ENCODE results near the gene HIPK3.

Gene HIPK3

DNA sequence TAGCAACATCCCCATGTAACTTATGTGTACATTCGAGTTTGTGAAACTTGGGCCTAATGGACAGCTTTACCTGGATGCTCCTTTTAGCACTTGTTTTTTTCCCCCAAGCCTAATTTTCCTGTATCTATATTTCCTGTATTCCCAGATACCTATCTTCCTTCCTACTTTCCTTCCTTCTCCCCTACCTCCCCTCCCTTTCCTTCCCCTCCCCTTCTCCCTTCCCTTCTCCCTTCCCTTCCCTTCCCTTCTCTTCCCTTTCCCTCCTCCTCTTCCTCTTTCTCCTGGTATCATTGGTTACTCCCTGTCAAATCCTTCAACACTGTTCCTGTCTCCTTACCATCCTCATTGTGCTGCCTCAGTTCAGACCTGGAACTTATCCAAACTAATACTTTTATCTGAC lies 111.8 kb downstream of the HIPK3 start:
- Histone ChIP-seq H3K4me3 (ENCODE audit: low read length) (no peak overlapping the region), H3K36me3 (ENCODE audit: control insufficient read depth, insufficient read depth, low read length, severe bottlenecking) (no peaks in the 10 kb centered on the region), H3K9me3 (ENCODE audit: control insufficient read depth, low read length) (no peaks in the 10 kb centered on the region), H3K9ac (ENCODE audit: low read length) (no peak overlapping the region), H3K4me1 (ENCODE audit: control insufficient read depth, insufficient read depth, low read length) (no peaks in the 10 kb centered on the region), H3K27me3 (replicated peaks; ENCODE audit: control insufficient read depth, insufficient read depth, low read length) (no peaks in the 10 kb centered on the region)
- DNase-seq (ENCODE audit: low read depth), result no peak

DNA sequence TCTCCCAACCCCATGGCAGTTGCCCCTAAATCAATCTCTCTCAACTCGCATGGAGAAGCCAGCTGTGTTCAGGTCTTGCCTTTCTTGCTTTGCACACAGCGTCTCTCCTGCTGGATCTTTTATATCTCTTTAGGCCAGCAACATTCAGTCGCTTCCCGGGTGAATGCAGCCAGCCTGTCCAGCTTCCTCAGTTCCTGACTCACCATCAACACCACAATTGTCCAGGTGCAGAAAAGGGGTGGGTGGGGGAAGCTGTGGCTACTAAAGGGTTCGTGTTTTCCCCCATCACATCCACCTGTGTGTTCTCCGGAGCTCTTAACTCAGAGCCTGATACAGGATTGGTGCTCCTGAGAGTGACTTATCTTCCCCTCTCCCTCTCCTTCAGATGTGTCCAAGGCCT lies 116.5 kb downstream of the HIPK3 start:
- Histone ChIP-seq H3K36me3 (ENCODE audit: control insufficient read depth, insufficient read depth, low read length, severe bottlenecking) (no peaks in the 10 kb centered on the region), H3K9me3 (ENCODE audit: control insufficient read depth, low read length) (no peaks in the 10 kb centered on the region), H3K9ac (ENCODE audit: low read length) (no peak overlapping the region), H3K4me3 (ENCODE audit: low read length) (no peak overlapping the region), H3K4me1 (ENCODE audit: control insufficient read depth, insufficient read depth, low read length) (peaks cover 16% of the 10 kb centered on the region), H3K27me3 (replicated peaks; ENCODE audit: control insufficient read depth, insufficient read depth, low read length) (no peaks in the 10 kb centered on the region)
- DNase-seq (ENCODE audit: low read depth), result no peak

GRCh38 chr11:33375236-33375635 lies 118.1 kb downstream of the HIPK3 start:
- H3K9ac ChIP-seq (ENCODE audit: low read length), result peak overlapping the region; percentile 79
- peaks cover 16% of the 10 kb centered on the region for H3K4me1 ChIP-seq (ENCODE audit: control insufficient read depth, insufficient read depth, low read length)
- H3K9me3 ChIP-seq (ENCODE audit: control insufficient read depth, low read length), result no peaks in the 10 kb centered on the region
- DNase-seq (ENCODE audit: low read depth), result no peak
- H3K4me3 ChIP-seq (ENCODE audit: low read length), result peak overlapping the region; percentile 86
- H3K36me3 ChIP-seq (ENCODE audit: control insufficient read depth, insufficient read depth, low read length, severe bottlenecking), result no peaks in the 10 kb centered on the region
- H3K27me3 ChIP-seq (replicated peaks; ENCODE audit: control insufficient read depth, insufficient read depth, low read length), result no peaks in the 10 kb centered on the region

DNA sequence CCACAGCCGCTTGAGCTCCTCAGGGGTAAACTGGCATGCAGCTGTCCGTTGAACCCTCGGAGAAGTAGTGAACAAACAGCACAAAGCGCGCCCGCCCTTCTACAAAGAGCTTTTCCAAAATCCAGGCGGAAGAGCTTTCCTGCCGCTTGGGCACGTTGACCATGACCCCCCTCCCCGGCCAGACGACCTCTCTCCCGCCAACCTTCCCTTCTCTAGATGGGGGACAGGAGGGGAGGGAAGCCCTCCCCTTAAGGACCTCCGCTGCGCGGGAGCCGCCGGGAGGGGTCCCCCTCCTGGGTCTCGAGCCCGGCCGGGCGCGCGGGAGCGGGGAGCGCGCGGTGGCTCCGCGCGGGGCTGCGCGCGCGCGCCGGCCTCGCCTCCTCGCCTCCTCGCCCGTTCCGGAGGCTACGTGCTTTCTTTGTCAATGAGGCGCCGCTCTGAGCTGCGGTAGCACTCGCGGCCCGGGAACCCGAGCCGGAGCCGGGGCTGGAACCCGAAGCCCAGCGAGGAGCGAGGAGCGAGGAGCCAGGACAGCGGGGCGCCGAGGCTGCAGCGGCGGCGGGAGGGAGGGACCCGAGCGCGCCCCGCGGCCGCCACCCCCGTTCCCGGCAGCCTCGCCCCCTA lies 118.6 kb downstream of the HIPK3 start, which contains the start of gene KIAA1549L:
TSS of gene KIAA1549L (plus strand) at position 421 of the 624 bp plus-strand sequence.
- DNase-seq (ENCODE audit: low read depth), result peak; percentile 67
- H3K9ac ChIP-seq (ENCODE audit: low read length), result peak within 1 kb of the TSS; percentile 79
- peaks cover 16% of the 10 kb centered on the region for H3K4me1 ChIP-seq (ENCODE audit: control insufficient read depth, insufficient read depth, low read length)
- H3K9me3 ChIP-seq (ENCODE audit: control insufficient read depth, low read length), result no peaks in the 10 kb centered on the region
- no peaks in the 10 kb centered on the region for H3K27me3 ChIP-seq (replicated peaks; ENCODE audit: control insufficient read depth, insufficient read depth, low read length)
- no peaks in the 10 kb centered on the region for H3K36me3 ChIP-seq (ENCODE audit: control insufficient read depth, insufficient read depth, low read length, severe bottlenecking)
- peak within 1 kb of the TSS; percentile 86 for H3K4me3 ChIP-seq (ENCODE audit: low read length)

GRCh38 chr11:33376331-33377310 lies 119.4 kb downstream of the HIPK3 start:
- Histone ChIP-seq H3K27me3 (replicated peaks; ENCODE audit: control insufficient read depth, insufficient read depth, low read length) (no peaks in the 10 kb centered on the region), H3K9ac (ENCODE audit: low read length) (peak overlapping the region; percentile 79), H3K9me3 (ENCODE audit: control insufficient read depth, low read length) (no peaks in the 10 kb centered on the region), H3K36me3 (ENCODE audit: control insufficient read depth, insufficient read depth, low read length, severe bottlenecking) (no peaks in the 10 kb centered on the region), H3K4me3 (ENCODE audit: low read length) (peak overlapping the region; percentile 86), H3K4me1 (ENCODE audit: control insufficient read depth, insufficient read depth, low read length) (peaks cover 16% of the 10 kb centered on the region)
- peak; percentile 66 for DNase-seq (ENCODE audit: low read depth)

GRCh38 chr11:33377412-33378370 lies 120.5 kb downstream of the HIPK3 start:
- peak; percentile 32 for DNase-seq (ENCODE audit: low read depth)
- H3K27me3 ChIP-seq (replicated peaks; ENCODE audit: control insufficient read depth, insufficient read depth, low read length), result no peaks in the 10 kb centered on the region
- no peaks in the 10 kb centered on the region for H3K36me3 ChIP-seq (ENCODE audit: control insufficient read depth, insufficient read depth, low read length, severe bottlenecking)
- H3K9me3 ChIP-seq (ENCODE audit: control insufficient read depth, low read length), result no peaks in the 10 kb centered on the region
- peak overlapping the region; percentile 86 for H3K4me3 ChIP-seq (ENCODE audit: low read length)
- peaks cover 16% of the 10 kb centered on the region for H3K4me1 ChIP-seq (ENCODE audit: control insufficient read depth, insufficient read depth, low read length)
- H3K9ac ChIP-seq (ENCODE audit: low read length), result peak overlapping the region; percentile 79

- Histone ChIP-seq H3K4me3 (ENCODE audit: low read length) (no peak overlapping the region), H3K27me3 (replicated peaks; ENCODE audit: control insufficient read depth, insufficient read depth, low read length) (no peaks in the 10 kb centered on the region), H3K9me3 (ENCODE audit: control insufficient read depth, low read length) (no peaks in the 10 kb centered on the region), H3K4me1 (ENCODE audit: control insufficient read depth, insufficient read depth, low read length) (peaks cover 16% of the 10 kb centered on the region), H3K36me3 (ENCODE audit: control insufficient read depth, insufficient read depth, low read length, severe bottlenecking) (no peaks in the 10 kb centered on the region), H3K9ac (ENCODE audit: low read length) (no peak overlapping the region)
- no peak for DNase-seq (ENCODE audit: low read depth)
Measured at GRCh38 chr11:33379947-33380346, 122.8 kb downstream of the HIPK3 start.

DNA sequence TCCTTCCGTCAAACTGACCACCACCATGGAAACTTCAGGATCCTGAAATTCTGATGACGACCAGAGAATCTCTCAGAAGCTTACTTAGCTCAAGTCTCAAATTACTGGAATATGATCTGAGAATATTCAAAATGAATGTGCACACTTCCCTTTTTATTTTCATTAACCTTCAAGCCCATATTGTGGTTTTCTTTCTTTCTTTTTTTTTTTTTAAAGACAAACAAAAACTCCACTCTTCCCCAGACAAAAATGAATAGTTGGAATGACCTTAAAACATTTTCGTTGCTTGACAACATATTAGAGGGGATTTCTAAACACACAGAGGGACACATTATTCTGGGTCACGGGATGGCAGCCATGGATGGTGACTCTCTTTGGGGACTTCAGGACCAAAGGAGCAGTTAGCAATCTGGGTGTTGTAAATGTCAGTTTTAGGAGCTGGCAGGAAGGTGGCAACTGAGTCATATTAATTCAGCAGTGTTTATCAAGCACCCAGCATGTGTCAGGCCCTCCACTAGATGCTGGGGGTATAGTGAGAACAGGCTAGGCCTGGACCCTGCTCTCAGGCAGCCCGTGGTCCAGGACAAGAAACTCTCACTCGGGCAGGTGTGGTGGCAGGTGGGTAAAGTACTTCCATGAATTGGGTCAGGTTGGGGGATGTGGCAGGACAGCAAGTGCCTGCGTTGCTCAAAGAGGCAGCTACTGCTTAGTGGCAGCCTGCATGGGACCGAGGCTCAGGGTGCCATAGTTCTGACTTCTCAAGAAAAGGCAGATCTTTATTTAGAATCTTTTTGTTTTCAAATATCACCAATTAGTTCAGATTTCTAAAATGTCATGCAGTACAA lies 126.1 kb downstream of the HIPK3 start:
- H3K36me3 ChIP-seq (ENCODE audit: control insufficient read depth, insufficient read depth, low read length, severe bottlenecking), result no peaks in the 10 kb centered on the region
- H3K9me3 ChIP-seq (ENCODE audit: control insufficient read depth, low read length), result peaks cover 5% of the 10 kb centered on the region
- no peak overlapping the region for H3K9ac ChIP-seq (ENCODE audit: low read length)
- no peaks in the 10 kb centered on the region for H3K4me1 ChIP-seq (ENCODE audit: control insufficient read depth, insufficient read depth, low read length)
- peak; percentile 44 for DNase-seq (ENCODE audit: low read depth)
- H3K27me3 ChIP-seq (replicated peaks; ENCODE audit: control insufficient read depth, insufficient read depth, low read length), result no peaks in the 10 kb centered on the region
- H3K4me3 ChIP-seq (ENCODE audit: low read length), result no peak overlapping the region

GRCh38 chr11:33383920-33384209 lies 126.7 kb downstream of the HIPK3 start:
- no peak for DNase-seq (ENCODE audit: low read depth)
- H3K9me3 ChIP-seq (ENCODE audit: control insufficient read depth, low read length), result peaks cover 5% of the 10 kb centered on the region

DNA sequence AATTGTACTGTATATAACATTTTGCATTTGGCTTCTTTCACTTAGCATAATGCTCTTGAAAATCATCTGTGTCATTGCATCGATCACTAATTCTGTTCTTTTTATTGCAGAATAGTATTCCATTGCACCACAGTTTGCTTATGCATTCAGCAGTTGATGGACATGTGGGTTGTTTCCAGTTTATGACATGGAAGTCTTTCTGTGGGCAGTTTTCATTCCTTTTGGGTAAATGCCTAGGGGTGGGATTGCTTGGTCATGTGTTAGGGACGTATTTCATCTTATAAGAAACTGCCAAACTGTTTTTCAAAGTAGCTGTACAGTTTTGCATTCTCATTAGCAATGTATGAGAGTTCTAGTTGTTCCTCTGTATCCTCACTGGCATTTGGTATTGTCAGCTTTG lies 127.0 kb downstream of the HIPK3 start:
- H3K36me3 ChIP-seq (ENCODE audit: control insufficient read depth, insufficient read depth, low read length, severe bottlenecking), result no peaks in the 10 kb centered on the region
- no peak overlapping the region for H3K4me3 ChIP-seq (ENCODE audit: low read length)
- H3K27me3 ChIP-seq (replicated peaks; ENCODE audit: control insufficient read depth, insufficient read depth, low read length), result no peaks in the 10 kb centered on the region
- H3K4me1 ChIP-seq (ENCODE audit: control insufficient read depth, insufficient read depth, low read length), result no peaks in the 10 kb centered on the region
- no peak for DNase-seq (ENCODE audit: low read depth)
- H3K9ac ChIP-seq (ENCODE audit: low read length), result no peak overlapping the region
- peaks cover 5% of the 10 kb centered on the region for H3K9me3 ChIP-seq (ENCODE audit: control insufficient read depth, low read length)

More at GRCh38 chr11:33383920-33384209, 126.7 kb downstream of the HIPK3 start:
- Histone ChIP-seq H3K4me3 (ENCODE audit: low read length) (no peak overlapping the region), H3K36me3 (ENCODE audit: control insufficient read depth, insufficient read depth, low read length, severe bottlenecking) (no peaks in the 10 kb centered on the region), H3K27me3 (replicated peaks; ENCODE audit: control insufficient read depth, insufficient read depth, low read length) (no peaks in the 10 kb centered on the region), H3K9ac (ENCODE audit: low read length) (no peak overlapping the region), H3K4me1 (ENCODE audit: control insufficient read depth, insufficient read depth, low read length) (no peaks in the 10 kb centered on the region)

All from adipocyte (in vitro differentiated cells).